Parietal lobe (tissue), 1 donor: Measurements from ENCODE around the gene MACC1. TPM values are rescaled to one million over a fixed set of nuclear protein-coding genes. Genes with fewer than 3 reads are reported as not detected.

Experiments used
- total RNA-seq: library from RNA; depleted of rRNA; stranded (reverse); fragments of >200 nt; gene quantifications from one replicate; pipeline ENCODE4 v1.2.3, GENCODE V29; 2014

The MACC1 gene, protein sequence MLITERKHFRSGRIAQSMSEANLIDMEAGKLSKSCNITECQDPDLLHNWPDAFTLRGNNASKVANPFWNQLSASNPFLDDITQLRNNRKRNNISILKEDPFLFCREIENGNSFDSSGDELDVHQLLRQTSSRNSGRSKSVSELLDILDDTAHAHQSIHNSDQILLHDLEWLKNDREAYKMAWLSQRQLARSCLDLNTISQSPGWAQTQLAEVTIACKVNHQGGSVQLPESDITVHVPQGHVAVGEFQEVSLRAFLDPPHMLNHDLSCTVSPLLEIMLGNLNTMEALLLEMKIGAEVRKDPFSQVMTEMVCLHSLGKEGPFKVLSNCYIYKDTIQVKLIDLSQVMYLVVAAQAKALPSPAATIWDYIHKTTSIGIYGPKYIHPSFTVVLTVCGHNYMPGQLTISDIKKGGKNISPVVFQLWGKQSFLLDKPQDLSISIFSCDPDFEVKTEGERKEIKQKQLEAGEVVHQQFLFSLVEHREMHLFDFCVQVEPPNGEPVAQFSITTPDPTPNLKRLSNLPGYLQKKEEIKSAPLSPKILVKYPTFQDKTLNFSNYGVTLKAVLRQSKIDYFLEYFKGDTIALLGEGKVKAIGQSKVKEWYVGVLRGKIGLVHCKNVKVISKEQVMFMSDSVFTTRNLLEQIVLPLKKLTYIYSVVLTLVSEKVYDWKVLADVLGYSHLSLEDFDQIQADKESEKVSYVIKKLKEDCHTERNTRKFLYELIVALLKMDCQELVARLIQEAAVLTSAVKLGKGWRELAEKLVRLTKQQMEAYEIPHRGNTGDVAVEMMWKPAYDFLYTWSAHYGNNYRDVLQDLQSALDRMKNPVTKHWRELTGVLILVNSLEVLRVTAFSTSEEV
- under 0.01 TPM for total RNA-seq

DNA sequence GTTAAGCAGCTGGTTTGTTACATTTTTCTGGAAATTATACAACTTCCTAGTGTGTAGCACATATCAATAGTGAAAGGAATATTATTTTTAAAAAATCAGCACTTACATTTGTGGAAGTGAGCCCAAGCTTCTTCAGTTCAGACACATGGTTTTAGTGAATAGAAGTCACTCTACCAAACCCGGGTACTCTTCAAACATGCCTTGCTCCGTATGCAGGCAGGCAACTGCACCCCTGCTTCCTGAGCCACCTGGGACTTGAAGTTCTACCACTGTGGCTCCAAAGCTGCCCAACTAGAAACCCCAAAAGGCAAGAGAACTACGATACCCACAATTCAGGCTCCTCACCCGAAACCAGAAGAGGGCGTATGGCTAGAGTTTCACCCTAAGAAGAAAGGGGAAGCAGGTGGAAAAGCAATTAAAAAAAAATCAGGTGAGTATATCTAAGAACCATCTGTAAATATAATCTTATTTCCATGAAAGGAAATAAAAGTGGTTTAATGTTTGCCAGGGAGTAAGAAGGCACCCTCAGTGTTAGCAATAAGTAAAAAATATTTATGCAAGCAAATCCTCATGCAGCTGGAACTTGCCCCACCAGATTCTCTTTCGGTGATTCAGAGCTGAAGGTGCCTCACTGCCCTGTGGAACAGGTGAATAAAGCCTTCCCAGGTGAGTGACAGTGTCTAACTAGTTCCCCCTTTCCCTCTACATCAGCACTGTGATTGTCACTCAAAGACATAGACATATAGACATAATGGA is at the start of gene MACC1:
TSS of gene MACC1 (minus strand) at position 192 of the 756 bp plus-strand sequence. CDS start 55,522 bp downstream, outside the sequence.

Other genes with a start within 250 kb of the MACC1 start
- 124 TPM for gene ITGB8, start 113.5 kb upstream of the MACC1 start, total RNA-seq